Iris pigment epithelial cell (primary cell): ENCODE results near the gene GRHL1.

Source experiments
- DNase-seq: peaks from one replicate; pipeline ENCODE4 v3.0.0-alpha.2; 2011; ENCODE audit warnings: low read depth

Gene GRHL1

GRCh38 chr2:9949239-9949991, 2.1 kb upstream of the GRHL1 start:
- no peak for DNase-seq

DNA sequence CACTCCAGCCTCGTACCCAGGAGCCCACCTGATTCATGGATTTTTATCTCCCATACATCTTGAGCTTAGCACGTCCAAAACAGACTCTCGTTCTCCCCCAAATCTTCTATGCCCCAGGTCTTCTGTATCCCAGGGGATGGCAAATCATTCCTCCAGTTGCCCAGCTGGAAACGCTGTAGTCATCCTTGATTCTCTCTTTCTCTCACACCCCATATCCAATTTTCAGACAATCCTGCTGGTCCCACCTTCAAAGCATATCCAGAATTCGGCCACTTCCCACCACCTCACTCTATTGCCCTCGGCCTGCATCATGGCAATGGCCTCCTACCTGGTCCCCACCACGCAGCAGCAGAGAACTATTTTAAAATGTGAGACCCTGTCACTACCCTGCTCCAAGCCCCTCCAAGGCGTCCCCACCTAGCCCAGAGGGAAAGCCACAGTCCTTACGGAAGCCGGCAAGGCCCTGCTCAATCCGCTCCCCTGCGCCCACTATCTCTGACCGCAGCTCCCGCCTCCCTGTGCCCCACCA, 1.4 kb upstream of the GRHL1 start:
- no peak for DNase-seq

- DNase-seq: no peak
These were observed 797 bp upstream of the GRHL1 start for GRCh38 chr2:9950521-9951271.

DNA sequence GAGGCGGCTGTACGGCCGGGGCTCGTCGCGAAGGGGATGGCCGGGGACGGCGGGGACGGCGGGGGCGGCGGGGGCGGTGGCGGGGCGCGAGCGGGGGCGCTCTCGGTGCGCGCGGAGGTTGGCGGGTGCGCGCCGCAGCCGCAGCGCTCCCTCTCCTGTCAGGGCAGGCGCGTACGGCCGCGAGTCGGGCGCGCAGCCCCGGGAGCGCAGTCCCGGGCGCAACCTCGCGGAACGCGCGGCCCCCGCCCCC, 296 bp upstream of the GRHL1 start:
- no peak for DNase-seq

DNA sequence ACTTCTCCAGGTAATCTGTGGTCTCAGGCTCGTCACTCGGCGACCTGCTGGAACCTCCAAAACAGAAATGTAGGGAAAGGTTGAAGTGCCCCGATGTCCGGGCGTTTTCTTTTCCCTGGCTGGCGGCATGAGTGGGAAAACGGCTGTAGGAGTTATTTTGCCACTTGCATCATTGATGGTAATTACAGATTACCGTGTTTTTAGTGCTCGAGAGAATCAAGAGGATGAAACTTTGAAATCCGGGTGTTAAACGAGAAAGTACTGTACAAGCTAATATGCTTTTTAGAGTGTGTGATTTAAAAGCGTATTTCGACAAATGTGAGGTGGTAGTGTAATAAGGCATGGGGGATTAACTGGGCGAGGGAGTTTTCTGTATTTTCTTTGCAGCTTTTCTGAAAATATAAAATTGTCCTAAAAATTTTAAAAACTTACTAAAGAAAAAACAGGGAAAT, 819 bp downstream of the GRHL1 start:
- DNase-seq: no peak

GRCh38 chr2:9952856-9953503, 1.5 kb downstream of the GRHL1 start:
- no peak for DNase-seq

DNA sequence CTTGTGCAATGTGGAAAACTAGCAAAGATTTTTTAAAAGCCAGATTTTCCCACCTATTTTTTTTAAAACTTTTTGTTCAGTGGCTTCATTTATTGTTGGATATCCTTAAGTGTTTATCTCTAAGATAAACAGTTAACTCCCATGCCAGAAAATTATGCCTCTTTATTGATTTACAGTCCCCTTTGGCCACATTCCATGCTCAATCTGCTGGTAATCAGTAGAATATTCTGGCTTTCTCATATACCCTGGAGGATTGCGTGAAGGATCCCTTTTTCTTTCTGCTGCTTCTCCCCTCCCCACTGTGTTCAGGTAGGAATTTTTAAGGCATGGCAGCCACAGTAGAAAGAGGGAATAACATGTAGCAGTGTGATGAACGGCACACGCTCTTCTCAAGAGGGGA, 2.6 kb downstream of the GRHL1 start:
- no peak for DNase-seq

- no peak for DNase-seq
These were observed 6.6 kb downstream of the GRHL1 start for GRCh38 chr2:9958057-9958456.

DNA sequence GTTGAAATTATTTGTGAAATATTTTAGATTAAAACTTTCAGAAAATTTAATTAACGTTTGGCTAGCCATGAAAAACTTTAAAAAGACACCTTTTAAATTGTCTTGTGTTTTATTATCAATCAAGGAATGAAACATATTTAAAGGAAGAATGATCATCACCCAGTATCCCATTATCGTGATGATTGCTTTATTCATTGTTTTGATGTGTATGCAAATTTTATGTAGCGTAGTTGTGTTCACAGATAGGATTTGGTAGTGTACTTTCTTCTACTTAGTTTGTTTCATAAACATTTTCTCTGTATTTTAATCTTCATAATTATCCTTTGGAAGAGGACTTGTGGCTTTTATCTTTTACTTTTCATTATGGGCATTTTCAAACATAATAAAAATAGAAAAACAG, 7.8 kb downstream of the GRHL1 start:
- no peak for DNase-seq

DNA sequence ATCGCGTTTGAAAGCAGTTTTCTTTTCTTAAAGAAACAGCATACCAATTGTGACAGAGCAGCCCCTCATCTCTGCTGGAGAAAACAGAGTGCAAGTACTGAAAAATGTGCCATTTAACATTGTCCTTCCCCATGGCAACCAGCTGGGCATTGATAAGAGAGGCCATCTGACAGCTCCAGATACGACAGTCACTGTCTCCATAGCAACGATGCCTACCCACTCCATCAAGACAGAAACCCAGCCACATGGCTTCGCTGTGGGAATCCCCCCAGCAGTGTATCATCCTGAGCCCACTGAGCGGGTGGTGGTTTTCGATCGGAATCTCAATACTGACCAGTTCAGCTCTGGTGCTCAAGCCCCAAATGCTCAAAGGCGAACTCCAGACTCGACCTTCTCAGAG, 9.5 kb downstream of the GRHL1 start:
- DNase-seq: no peak

GRCh38 chr2:9964334-9964980, 13.0 kb downstream of the GRHL1 start:
- DNase-seq: no peak

DNA sequence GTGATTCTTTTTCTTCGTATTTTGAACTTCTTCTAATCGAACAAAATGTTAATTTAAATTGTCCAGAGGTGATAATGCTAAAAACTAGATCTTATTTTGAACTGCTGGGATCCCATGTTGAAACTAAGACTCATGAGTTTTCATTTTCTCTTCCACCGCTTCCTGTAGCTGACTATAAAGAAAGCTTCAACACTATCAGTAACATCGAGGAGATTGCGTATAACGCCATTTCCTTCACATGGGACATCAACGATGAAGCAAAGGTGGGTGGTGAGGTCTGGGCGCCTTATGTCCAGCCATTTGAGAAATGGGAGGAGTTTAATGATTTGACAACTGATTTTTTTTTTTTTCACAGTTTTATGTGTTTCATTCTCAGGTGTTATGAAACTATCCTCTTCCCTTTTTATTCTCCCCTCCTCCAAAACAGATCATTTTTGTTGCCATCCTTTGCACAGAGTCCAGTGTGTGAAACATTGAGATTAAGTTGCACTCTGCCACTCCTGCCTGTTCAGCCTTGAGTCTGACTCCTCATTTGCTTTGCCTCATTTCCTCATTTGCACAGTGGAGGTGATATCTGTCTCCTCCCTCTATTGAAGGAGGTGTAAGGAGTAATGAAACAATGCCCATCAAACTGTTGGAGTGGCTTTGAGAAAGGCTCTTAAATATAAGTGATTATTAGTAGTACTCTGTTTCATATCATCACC, 13.8 kb downstream of the GRHL1 start:
- no peak for DNase-seq

DNA sequence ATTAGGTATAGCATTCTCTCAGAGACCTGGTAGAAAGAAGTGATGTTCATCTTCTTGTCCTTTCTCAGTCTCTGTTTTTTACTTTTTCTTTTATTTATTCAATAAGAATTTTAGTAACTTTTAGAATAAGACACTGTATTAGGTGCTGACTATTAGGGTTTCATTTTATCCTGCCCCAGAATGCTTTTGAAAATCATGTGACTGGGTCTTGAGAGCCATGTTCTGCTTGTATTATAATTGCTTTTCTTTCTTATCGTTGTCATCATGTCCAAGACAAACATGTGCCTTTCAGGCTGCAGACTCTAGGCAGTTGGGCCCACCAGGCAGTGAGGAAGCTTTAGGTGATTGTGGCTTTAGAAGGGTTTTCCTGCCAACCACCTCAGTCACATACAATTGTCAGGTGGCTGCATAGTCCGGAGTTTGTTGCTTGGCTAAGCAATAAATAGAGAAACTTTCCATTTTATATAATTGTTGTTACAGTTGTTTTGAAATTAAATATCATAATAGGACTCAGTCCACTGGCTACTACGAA, 15.1 kb downstream of the GRHL1 start:
- no peak for DNase-seq

DNA sequence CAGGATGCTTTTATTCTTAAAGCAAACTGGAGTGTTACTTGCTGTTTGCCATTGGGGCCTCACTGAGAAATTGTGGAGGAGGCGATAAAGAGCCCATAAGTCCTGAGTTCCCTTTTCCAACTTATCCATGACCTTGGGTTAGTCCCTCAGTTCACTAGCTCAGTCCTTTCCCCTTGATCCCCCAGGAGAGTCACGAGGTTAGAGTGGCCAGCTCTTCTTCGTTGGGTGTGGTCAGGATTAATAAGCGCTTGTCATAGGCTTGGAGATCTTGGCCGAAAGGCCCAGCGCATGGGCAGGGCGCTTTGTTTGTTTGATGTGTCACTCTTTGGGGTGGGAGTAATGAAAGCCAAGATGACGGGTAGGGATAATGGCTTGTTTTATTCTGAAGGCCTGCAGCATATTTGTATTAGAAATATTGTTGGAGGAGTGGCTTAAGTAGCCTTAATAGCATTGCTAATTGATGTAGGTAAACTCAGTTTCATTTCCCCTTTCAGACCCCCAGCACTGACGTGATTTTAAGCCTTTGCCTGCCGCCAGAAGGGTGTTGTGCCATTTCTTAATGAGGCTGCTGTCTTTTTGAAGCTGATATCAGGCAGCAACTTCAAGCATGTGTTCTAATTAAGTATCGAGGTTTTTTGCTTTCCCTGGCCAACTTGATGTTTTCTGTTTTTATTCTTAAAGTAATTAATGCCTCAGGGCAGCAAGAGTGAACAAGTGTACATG, 15.7 kb downstream of the GRHL1 start:
- DNase-seq: no peak

DNA sequence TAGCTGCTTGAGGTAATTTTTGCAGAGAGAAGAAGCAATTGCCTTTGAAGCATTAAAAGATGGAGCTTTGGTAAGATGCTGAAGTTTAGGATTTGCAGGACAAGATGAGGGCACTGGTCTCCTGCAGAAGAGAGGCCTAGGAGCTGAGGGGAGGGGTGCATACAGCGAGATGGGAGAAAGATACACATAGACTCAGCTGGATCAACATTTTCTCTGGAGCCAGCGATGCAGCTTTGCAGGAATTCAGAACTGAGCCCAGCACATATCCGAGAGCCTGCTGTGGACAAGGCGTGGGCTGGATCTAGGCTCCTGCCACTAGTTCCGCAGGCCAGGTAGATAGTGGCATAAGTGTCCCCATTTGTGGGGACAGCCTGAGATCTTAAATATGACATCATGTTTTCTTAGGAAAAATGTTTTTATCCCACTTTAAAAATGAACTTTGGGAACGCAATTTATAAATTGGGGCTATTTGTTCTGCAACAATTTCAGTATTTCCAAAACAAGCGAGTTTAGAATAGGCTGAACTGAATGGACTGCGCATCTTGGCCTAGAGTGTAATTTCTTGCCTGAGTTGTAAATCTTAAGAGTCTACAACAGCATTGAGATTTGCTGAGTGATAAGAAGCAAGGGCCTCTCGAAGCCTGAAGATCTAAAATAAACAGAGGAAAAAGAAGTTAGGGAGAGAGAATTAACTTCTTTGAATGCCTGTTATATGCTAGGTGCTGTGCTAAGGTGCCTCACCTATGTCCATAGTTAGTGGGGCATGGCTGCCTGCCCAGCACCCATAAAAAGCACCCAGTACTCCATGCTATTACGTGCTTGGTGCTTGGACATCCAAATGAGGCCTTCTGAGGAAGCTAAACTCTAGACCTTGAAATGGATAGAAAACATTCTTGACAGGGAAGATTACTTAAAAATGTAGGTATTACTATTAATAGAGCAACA, 17.3 kb downstream of the GRHL1 start:
- DNase-seq: no peak

DNA sequence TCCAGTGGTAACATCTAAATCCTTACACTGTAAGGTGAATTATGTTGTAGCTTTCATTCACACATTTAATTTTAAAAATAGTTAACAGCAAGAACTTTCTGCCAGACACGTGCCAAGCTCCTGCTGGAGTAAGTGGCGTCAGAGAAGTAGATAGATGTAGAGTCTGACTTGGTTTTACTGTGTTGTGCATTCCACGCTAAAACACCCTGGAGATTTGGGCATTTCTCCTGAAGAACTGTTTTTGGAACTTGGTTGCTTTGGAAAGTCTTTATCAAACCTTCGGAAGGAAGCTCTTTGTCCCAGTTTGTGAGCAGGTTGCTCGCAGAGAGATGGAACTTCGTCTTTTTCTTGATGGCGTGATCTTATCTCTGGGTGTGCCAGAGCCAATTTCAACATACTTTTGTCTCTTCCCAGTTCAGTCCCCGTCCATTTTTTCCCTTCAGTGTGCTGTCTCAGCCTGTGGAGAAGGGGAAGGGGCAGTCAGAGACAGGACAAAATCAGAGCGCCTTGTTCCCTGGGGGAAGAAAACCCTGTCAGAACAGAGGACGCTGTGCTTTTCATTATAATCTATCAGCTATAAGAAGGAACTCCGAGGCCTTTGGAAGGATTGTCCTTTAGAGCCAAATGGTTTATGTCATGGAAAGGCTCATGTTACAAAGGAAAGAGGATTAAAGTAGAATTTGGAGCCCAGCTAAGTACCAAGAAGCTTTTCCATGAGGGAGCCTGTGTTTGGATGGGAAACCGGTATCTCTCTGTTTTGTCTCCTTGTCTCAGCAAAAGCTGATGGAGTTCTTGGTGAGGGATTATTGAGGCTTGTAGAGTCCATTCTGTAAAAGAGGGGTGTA, 18.9 kb downstream of the GRHL1 start:
- DNase-seq: peak; percentile 14

- peak; percentile 70 for DNase-seq
These were observed 19.8 kb downstream of the GRHL1 start for GRCh38 chr2:9971105-9971818.

DNA sequence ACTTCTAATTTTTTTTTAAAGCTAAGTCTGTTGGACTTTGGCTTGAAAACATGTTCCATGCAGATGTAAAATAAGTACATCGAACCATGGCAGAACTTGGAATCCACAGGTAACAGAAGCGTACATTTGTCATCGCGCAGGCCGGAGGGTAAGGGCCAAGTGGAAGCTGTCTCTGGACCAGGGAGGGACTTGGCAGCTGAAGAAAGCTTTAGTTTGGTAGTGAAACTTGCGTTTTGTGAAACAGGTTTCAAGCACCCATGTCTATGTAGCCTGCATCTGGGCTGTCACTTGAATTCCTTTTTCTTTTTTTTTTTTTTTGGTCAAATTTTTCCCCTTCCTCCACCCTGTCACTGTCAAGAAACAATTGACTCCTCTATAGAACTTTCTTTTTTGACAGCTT, 20.4 kb downstream of the GRHL1 start:
- no peak for DNase-seq
